ENCODE data around the gene HOXD11. TPM values are rescaled to one million over a fixed set of nuclear protein-coding genes. Genes with fewer than 3 reads are reported as not detected.

HOXD11 gene
- total RNA-seq, 2 experiments from 2014 or later: not detected

DNA sequence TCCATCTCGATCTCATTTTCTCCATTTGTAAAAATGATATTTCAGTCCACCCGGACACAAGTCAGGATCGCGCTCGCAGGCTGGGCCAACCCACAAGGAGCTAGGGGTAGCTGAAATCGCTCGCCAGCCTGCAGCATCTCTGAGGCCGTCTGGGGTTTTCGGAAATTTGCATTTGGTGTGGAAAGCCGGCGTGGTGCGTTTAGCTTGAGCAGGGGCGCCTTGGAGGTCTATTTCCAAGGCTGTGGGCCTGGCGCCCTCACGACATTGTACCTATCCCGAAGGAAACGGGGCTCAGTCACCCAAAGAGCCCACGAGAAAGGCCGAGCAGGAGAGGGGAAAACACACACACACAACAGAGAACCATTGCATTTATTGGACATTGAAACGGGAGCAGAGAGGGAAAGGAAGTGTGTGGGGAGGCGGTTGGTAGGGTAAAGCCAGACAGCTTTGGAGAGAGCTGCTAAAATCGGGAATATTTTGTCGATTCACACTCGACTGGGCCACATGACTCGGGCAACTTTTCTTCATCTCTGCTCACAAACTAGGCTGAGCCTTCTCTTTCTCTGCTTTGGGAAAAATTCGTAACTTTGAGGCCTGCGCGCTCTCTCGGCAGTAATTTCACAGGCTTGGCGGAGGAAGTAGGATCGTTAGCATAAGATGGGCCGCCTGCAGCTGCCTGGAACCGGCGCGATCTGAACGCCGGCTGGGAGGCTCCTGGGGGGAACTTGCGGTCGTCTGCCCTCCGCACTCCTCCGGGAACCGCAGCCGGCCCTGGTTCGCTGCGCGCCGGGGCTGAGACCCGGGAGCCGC is 21.3 kb downstream of the HOXD11 start:
- H3K79me2 ChIP-seq (ENCODE audit: insufficient read depth, low read depth, low read length): no peaks in the 10 kb centered on the region
- H3K36me3 ChIP-seq (ENCODE audit: insufficient read depth, low read length): no peaks in the 10 kb centered on the region
- no TSS peak for BruUV-seq (replicated peaks)
- no peak overlapping the region for H3K4me2 ChIP-seq (ENCODE audit: low read length)
- no peaks in the 10 kb centered on the region for H4K20me1 ChIP-seq (ENCODE audit: insufficient read depth, low read length)
- no peak overlapping the region for H3K27ac ChIP-seq (ENCODE audit: low read depth, low read length, poor library complexity, severe bottlenecking)
- H3K4me1 ChIP-seq (ENCODE audit: insufficient read depth, low read length, poor library complexity, severe bottlenecking): no peaks in the 10 kb centered on the region
- POLR2A ChIA-PET: interaction anchor here (0.6 kb wide), 1 partner anchor 689 kb away, joined by 3 read pairs; no protein-coding TSS in a partner anchor
- intact Hi-C loops (cut with micrococcal nuclease; ENCODE audit: unreplicated experiment): loop anchor here (5.0 kb wide), 1 partner anchor 424 kb away; no protein-coding TSS in a partner anchor
- no peaks in the 10 kb centered on the region for H3K9me2 ChIP-seq (ENCODE audit: insufficient read depth, low read length)
- H3K9me3 ChIP-seq (ENCODE audit: low read length): no peaks in the 10 kb centered on the region
- no peak for TF ChIP-seq EZH2phosphoT487 (IDR thresholded peaks at IDR 0.05; ENCODE audit: borderline replicate concordance, low read depth, low read length)
- TF ChIP-seq, protein P1, sequence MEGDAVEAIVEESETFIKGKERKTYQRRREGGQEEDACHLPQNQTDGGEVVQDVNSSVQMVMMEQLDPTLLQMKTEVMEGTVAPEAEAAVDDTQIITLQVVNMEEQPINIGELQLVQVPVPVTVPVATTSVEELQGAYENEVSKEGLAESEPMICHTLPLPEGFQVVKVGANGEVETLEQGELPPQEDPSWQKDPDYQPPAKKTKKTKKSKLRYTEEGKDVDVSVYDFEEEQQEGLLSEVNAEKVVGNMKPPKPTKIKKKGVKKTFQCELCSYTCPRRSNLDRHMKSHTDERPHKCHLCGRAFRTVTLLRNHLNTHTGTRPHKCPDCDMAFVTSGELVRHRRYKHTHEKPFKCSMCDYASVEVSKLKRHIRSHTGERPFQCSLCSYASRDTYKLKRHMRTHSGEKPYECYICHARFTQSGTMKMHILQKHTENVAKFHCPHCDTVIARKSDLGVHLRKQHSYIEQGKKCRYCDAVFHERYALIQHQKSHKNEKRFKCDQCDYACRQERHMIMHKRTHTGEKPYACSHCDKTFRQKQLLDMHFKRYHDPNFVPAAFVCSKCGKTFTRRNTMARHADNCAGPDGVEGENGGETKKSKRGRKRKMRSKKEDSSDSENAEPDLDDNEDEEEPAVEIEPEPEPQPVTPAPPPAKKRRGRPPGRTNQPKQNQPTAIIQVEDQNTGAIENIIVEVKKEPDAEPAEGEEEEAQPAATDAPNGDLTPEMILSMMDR (conservative IDR thresholded peaks at IDR 0.05; ENCODE audit: low read length): no peak
- H2AFZ ChIP-seq (ENCODE audit: low read length): no peak overlapping the region
- H3K4me3 ChIP-seq (ENCODE audit: low read depth, low read length, poor library complexity, severe bottlenecking): no peak overlapping the region
- DNase-seq (ENCODE audit: low spot score): no peak
- CTCF ChIA-PET (ENCODE audit: unreplicated experiment): interaction anchor here (0.6 to 1.4 kb wide), 6 partner anchors 34 to 1887 kb away, joined by 3 to 6 read pairs (median 4); no protein-coding TSS in a partner anchor

DNA sequence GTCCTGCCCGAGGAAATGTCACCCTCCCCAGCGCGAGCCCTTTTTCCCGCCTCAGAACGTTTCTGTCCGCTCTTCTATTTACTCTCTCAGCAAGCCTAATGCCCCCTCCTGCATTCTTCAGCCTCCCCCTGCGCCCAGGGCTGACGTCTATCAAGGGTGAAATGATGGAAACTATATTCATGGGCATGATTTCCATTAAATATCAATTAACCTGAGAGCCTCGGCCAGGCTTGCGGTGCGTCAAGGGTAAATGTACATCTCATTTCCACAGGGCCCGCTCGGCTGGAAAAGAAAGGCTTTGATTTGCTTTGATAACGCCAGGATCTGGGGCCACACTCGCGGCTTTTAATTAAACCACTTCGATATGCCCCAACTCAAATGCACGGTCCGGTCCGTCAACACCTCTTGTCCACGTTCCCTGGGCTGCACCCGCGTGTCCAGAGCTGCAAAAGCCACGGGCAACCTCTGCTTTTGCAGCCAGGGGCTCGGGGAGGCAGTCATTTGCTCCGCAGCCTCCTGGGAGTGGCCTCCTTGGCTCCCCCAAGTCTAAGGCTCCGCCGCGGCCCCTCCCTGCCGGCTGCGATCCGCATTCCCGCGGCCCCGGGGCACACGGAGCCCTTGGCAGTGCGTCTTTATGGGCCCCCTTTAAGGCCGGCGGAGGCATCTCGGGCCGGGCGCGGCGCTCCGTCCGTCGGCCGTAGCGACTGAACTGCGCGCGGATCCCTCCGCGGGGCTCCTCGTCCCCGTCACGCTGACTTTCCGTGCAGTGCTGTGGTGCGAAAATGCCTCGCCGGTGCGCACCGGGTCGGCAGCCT is 22.1 kb downstream of the HOXD11 start, which contains the start of gene HOXD8:
HOXD8 (plus strand) TSS at position 724 of the 815 bp plus-strand sequence. CDS start 662 bp downstream, outside the sequence.
- no peak within 1 kb of the TSS for H3K4me3 ChIP-seq (ENCODE audit: low read depth, low read length, poor library complexity, severe bottlenecking)
- H3K9me3 ChIP-seq (ENCODE audit: low read length): no peaks in the 10 kb centered on the region
- H4K20me1 ChIP-seq (ENCODE audit: insufficient read depth, low read length): no peaks in the 10 kb centered on the region
- H2AFZ ChIP-seq (ENCODE audit: low read length): no peak within 1 kb of the TSS
- DNase-seq (ENCODE audit: low spot score): no peak
- H3K4me2 ChIP-seq (ENCODE audit: low read length): no peak within 1 kb of the TSS
- H3K27ac ChIP-seq (ENCODE audit: low read depth, low read length, poor library complexity, severe bottlenecking): no peak within 1 kb of the TSS
- ChIA-PET CTCF (ENCODE audit: unreplicated experiment) (no interaction called here), POLR2A (no interaction called here)
- H3K79me2 ChIP-seq (ENCODE audit: insufficient read depth, low read depth, low read length): no peaks in the 10 kb centered on the region
- no TSS peak for BruUV-seq (replicated peaks)
- no peaks in the 10 kb centered on the region for H3K36me3 ChIP-seq (ENCODE audit: insufficient read depth, low read length)
- no peaks in the 10 kb centered on the region for H3K4me1 ChIP-seq (ENCODE audit: insufficient read depth, low read length, poor library complexity, severe bottlenecking)
- TF ChIP-seq, protein P1 (conservative IDR thresholded peaks at IDR 0.05; ENCODE audit: low read length): no peak
- no peak for TF ChIP-seq EZH2phosphoT487 (IDR thresholded peaks at IDR 0.05; ENCODE audit: borderline replicate concordance, low read depth, low read length)
- no peaks in the 10 kb centered on the region for H3K9me2 ChIP-seq (ENCODE audit: insufficient read depth, low read length)
- intact Hi-C loops (cut with micrococcal nuclease; ENCODE audit: unreplicated experiment): loop anchor here (5.0 kb wide), 1 partner anchor 423 kb away; no protein-coding TSS in a partner anchor
